IMR-90 (cell line): ENCODE data around the gene OR56A4. TPM values are rescaled to one million over a fixed set of nuclear protein-coding genes. Genes with fewer than 3 reads are reported as not detected.

Source experiments
- ATAC-seq: fragments of 200-7000 bp; cut with Tn5 transposase; 2 replicates; pipeline ENCODE4 v1.9.1; 2020; ENCODE audit warnings: low read depth, mild to moderate bottlenecking, moderate library complexity
- BruUV-seq: library from RNA; stranded (reverse); fragments of 400-500 nt; replicated peaks from 2 replicates; lab custom pipeline; 2021; lab: Mats Ljungman, UMichigan
- CTCF ChIA-PET: fragments of 300-600 bp; formaldehyde crosslinking; extraction: SDS; loops from one replicate; lab custom pipeline; 2021; ENCODE audit warnings: antibody characterized with exemption; lab: Yijun Ruan, JAX
- POLR2A ChIA-PET: fragments of 300-600 bp; sonication (Branson Sonifier 250); formaldehyde crosslinking; loops from one replicate; lab custom pipeline; 2022; ENCODE audit warnings: antibody characterized with exemption; ENCODE audit not compliant: unreplicated experiment; lab: Charles Lee
- DNase-seq: peaks from one replicate; pipeline ENCODE4 v3.0.0; 2013
- H2AFZ ChIP-seq: replicated peaks from 2 replicates; pipeline ENCODE3; 2013; ENCODE audit warnings: low read length, mild to moderate bottlenecking; ENCODE audit not compliant: poor library complexity
- H2AK5ac ChIP-seq: 2 replicates; pipeline ENCODE4 v1.6.1; 2013; ENCODE audit warnings: low read depth, low read length, inconsistent platforms
- H2AK9ac ChIP-seq: replicated peaks from 2 replicates; pipeline ENCODE3; 2013; ENCODE audit warnings: mild to moderate bottlenecking, low read depth, low read length, moderate library complexity; ENCODE audit not compliant: poor library complexity
- H2BK120ac ChIP-seq: 2 replicates; pipeline ENCODE4 v1.6.1; 2013; ENCODE audit warnings: low read depth, low read length, inconsistent platforms
- H2BK15ac ChIP-seq: 3 replicates; pipeline ENCODE4 v1.6.1; 2013; ENCODE audit warnings: low read depth, low read length, inconsistent platforms
- H2BK20ac ChIP-seq: 2 replicates; pipeline ENCODE4 v1.6.1; 2013; ENCODE audit warnings: low read depth, mild to moderate bottlenecking, inconsistent platforms, low read length, moderate library complexity
- H2BK5ac ChIP-seq: 2 replicates; pipeline ENCODE4 v1.6.1; 2013; ENCODE audit warnings: mild to moderate bottlenecking, low read depth, low read length, inconsistent platforms; ENCODE audit not compliant: poor library complexity, severe bottlenecking
- H3K14ac ChIP-seq: replicated peaks from 2 replicates; pipeline ENCODE4 v1.6.1; 2013; ENCODE audit warnings: low read depth, low read length, inconsistent platforms
- H3K18ac ChIP-seq: 2 replicates; pipeline ENCODE4 v1.6.1; 2013; ENCODE audit warnings: low read depth, low read length, control low read depth
- H3K23ac ChIP-seq: 2 replicates; pipeline ENCODE4 v1.6.1; 2013; ENCODE audit warnings: low read depth, low read length, inconsistent platforms
- H3K27ac ChIP-seq: 2 replicates; pipeline ENCODE4 v1.5.1; 2013; ENCODE audit warnings: mild to moderate bottlenecking, control low read depth, low read length; ENCODE audit not compliant: insufficient read depth
- H3K27me3 ChIP-seq: 2 replicates; pipeline ENCODE4 v1.6.1; 2013; ENCODE audit warnings: low read length; ENCODE audit not compliant: control insufficient read depth, insufficient read depth
- H3K36me3 ChIP-seq: 2 replicates; pipeline ENCODE4 v1.6.1; 2013; ENCODE audit warnings: low read length, mixed read lengths; ENCODE audit not compliant: control insufficient read depth, insufficient read depth
- H3K4ac ChIP-seq: 2 replicates; pipeline ENCODE4 v1.6.1; 2013; ENCODE audit warnings: low read depth, low read length, inconsistent platforms
- H3K4me1 ChIP-seq: 2 replicates; pipeline ENCODE4 v1.6.1; 2013; ENCODE audit warnings: low read length, mixed read lengths; ENCODE audit not compliant: control insufficient read depth, insufficient read depth
- H3K4me2 ChIP-seq: 2 replicates; pipeline ENCODE4 v1.6.1; 2013; ENCODE audit warnings: low read depth, mild to moderate bottlenecking, control low read depth, low read length, moderate library complexity
- H3K4me3 ChIP-seq: 2 replicates; pipeline ENCODE4 v1.5.1; 2013; ENCODE audit warnings: low read depth, mild to moderate bottlenecking, control low read depth, low read length, moderate library complexity; ENCODE audit not compliant: insufficient read depth
- H3K56ac ChIP-seq: 2 replicates; pipeline ENCODE4 v1.6.1; 2013; ENCODE audit warnings: low read length, inconsistent platforms; ENCODE audit not compliant: insufficient read depth; ENCODE audit errors: extremely low read depth
- H3K79me1 ChIP-seq, 2 experiments: 2 replicates each; pipeline ENCODE4 v1.6.1; 2013; ENCODE audit warnings: low read length in 2 of 2, inconsistent platforms in 1 of 2, low read depth in 1 of 2
- H3K9ac ChIP-seq: 2 replicates; pipeline ENCODE4 v1.6.1; 2013; ENCODE audit warnings: low read depth, low read length, control low read depth
- H3K9me1 ChIP-seq: 2 replicates; pipeline ENCODE4 v1.6.1; 2013; ENCODE audit warnings: low read length, inconsistent platforms; ENCODE audit not compliant: insufficient read depth
- H3K9me3 ChIP-seq: 2 replicates; pipeline ENCODE4 v1.6.1; 2013; ENCODE audit warnings: low read length; ENCODE audit not compliant: control insufficient read depth, insufficient read depth
- H4K20me1 ChIP-seq: 2 replicates; pipeline ENCODE4 v1.6.1; 2013; ENCODE audit warnings: low read length, inconsistent platforms; ENCODE audit not compliant: insufficient read depth
- H4K5ac ChIP-seq: 2 replicates; pipeline ENCODE4 v1.6.1; 2013; ENCODE audit warnings: mild to moderate bottlenecking, low read depth, low read length, control low read depth
- H4K8ac ChIP-seq, 2 experiments: 2 replicates each; pipeline ENCODE4 v1.6.1; 2013; ENCODE audit warnings: low read depth in 2 of 2, low read length in 2 of 2, control low read depth in 1 of 2, inconsistent platforms in 1 of 2
- H4K91ac ChIP-seq: 2 replicates; pipeline ENCODE4 v1.6.1; 2013; ENCODE audit warnings: low read depth, low read length, inconsistent platforms; ENCODE audit not compliant: insufficient read depth
- BHLHE40 ChIP-seq: fragments of 150-350 bp; IDR thresholded peaks from 2 replicates; pipeline ENCODE4 v1.6.1; 2016; ENCODE audit warnings: mild to moderate bottlenecking, low read depth, low read length
- MAZ ChIP-seq: IDR thresholded peaks from 2 replicates; pipeline ENCODE4 v1.6.1; 2012; ENCODE audit warnings: low read depth, mild to moderate bottlenecking, low read length, improper control_type of control experiment, moderate library complexity, borderline replicate concordance
- RFX5 ChIP-seq: IDR thresholded peaks from 2 replicates; pipeline ENCODE4 v1.8.0; 2012; ENCODE audit warnings: low read depth, mild to moderate bottlenecking, low read length, moderate library complexity
- WGBS, 2 experiments: methylation state at CpG; one replicate each; pipeline versions ENCODE4 v1.1.5 to v1.1.7; 2013; ENCODE audit warnings: missing lambda C conversion rate in 2 of 2; ENCODE audit not compliant: insufficient read length in 1 of 2; ENCODE audit errors: extremely low coverage in 2 of 2; 5-methylcytosine and 5-hydroxymethylcytosine counted together
- dilution Hi-C: fragments of 300-500 bp; cut with HindIII; formaldehyde crosslinking; loops from one replicate; pipeline ENCODE4 v1.14.3; 2018; ENCODE audit warnings: low sequenced_read_pairs; ENCODE audit not compliant: unreplicated experiment
- in situ Hi-C: fragments of 300-500 bp; cut with MboI; formaldehyde crosslinking; loops from 3 replicates; pipeline ENCODE4 v1.14.3; 2019; ENCODE audit warnings: low sequenced_read_pairs, inconsistent platforms, mixed read lengths
- intact Hi-C: fragments of 100-400 bp; cut with micrococcal nuclease; formaldehyde crosslinking; loops from 2 replicates; pipeline ENCODE4 v1.10.0; 2022
- polyA plus RNA-seq, 3 experiments: library from polyadenylated mRNA; depleted of rRNA; stranded (reverse); fragments of >200 nt; gene quantifications; 2 replicates each; pipeline ENCODE4 v1.2.3, GENCODE V29; 2012; ENCODE audit warnings: low replicate concordance in 1 of 3
- total RNA-seq: library from RNA; depleted of rRNA; stranded (reverse); fragments of >200 nt; gene quantifications from 2 replicates; pipeline ENCODE4 v1.2.3, GENCODE V29; 2012
- TF ChIP-seq, protein P1 (sequence below): conservative IDR thresholded peaks from 2 replicates; pipeline ENCODE4 v1.5.1; 2012; ENCODE audit warnings: mild to moderate bottlenecking, low read depth, low read length, improper control_type of control experiment

The OR56A4 gene
- total and polyA plus RNA-seq, 2 of the 4 experiments (the other 2 are of a cell fraction), result not detected

DNA sequence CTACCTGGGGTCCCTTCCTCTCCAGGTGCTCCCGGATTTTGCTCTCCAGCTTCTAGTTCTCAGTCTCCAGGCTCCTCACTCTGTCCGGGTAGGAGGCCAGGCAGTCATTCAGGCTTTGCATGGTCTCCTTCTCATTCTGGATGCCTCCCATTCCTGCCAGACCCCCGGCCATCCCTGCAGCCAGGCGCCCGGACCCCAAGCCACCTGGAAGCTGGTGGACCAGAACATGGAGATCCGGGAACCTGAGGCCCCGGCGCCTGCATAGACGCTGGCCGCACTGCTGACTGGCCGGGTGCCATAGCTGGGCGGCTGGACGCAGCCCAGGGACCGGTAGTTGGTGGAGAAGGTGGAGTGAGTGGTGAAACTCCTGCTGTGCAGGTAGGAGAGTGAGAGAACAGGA is 12.0 kb downstream of the OR56A4 start:
- DNase-seq, result no peak
- Histone ChIP-seq H3K9ac (no peak overlapping the region), H2AK5ac (no peak overlapping the region), H3K27me3 (no peaks in the 10 kb centered on the region), H3K56ac (no peak overlapping the region), H3K27ac (no peak overlapping the region), H3K14ac (no peak overlapping the region), H2BK15ac (no peak overlapping the region), H4K5ac (no peak overlapping the region), H3K9me3 (peaks cover 2% of the 10 kb centered on the region; the same call in 1 of the 2 replicates), H3K36me3 (no peaks in the 10 kb centered on the region), H3K79me1 (no peaks in the 10 kb centered on the region), H2BK20ac (no peak overlapping the region), H4K91ac (no peak overlapping the region), H3K9me1 (no peaks in the 10 kb centered on the region), H2BK5ac (no peak overlapping the region), H2AK9ac (no peak overlapping the region), H4K20me1 (no peaks in the 10 kb centered on the region), H3K23ac (no peak overlapping the region), H3K4ac (no peak overlapping the region), H4K8ac (no peak overlapping the region), H2BK120ac (no peak overlapping the region), H3K4me3 (no peak overlapping the region), H3K4me1 (no peaks in the 10 kb centered on the region), H3K4me2 (no peak overlapping the region), H3K18ac (no peak overlapping the region), H2AFZ (no peak overlapping the region)
- no TSS peak for BruUV-seq
- no peak for TF ChIP-seq RFX5
- TF ChIP-seq BHLHE40, result no peak
- TF ChIP-seq, protein P1, sequence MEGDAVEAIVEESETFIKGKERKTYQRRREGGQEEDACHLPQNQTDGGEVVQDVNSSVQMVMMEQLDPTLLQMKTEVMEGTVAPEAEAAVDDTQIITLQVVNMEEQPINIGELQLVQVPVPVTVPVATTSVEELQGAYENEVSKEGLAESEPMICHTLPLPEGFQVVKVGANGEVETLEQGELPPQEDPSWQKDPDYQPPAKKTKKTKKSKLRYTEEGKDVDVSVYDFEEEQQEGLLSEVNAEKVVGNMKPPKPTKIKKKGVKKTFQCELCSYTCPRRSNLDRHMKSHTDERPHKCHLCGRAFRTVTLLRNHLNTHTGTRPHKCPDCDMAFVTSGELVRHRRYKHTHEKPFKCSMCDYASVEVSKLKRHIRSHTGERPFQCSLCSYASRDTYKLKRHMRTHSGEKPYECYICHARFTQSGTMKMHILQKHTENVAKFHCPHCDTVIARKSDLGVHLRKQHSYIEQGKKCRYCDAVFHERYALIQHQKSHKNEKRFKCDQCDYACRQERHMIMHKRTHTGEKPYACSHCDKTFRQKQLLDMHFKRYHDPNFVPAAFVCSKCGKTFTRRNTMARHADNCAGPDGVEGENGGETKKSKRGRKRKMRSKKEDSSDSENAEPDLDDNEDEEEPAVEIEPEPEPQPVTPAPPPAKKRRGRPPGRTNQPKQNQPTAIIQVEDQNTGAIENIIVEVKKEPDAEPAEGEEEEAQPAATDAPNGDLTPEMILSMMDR, result no peak
- TF ChIP-seq MAZ, result no peak
- dilution Hi-C loops (no loop called here), intact Hi-C loops (no loop called here), in situ Hi-C loops (no loop called here)
- POLR2A ChIA-PET, result no interaction called here
- WGBS, 2 experiments, result 26% methylated on average over 4 of the region's 14 CpGs; no CpG with 5 or more reads in 1 of the 2 experiments
- ATAC-seq, result no peak
- CTCF ChIA-PET, result no interaction called here
